ENCODE results near the gene ADTRP.

DNA sequence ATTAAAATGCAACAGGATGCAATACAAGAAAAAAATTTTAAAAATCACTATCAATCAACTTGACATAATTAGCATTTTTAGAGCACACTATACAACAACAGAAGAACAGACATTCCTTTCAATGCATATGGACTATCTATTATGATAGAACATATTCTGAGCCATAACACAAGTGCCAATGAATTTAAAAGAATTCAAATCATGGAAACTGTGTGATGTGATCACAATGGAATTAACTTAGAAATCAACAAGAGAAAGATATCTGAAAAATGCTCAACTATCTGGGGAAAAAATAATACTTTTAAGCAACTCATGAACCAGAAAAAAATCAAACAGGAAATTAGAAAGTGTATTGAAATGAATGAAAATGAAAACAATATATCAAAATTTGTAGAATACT is 106.3 kb downstream of the ADTRP start:
- TF ChIP-seq POLR2A (IDR thresholded peaks at IDR 0.05), result no peak
- TF ChIP-seq, protein P1, sequence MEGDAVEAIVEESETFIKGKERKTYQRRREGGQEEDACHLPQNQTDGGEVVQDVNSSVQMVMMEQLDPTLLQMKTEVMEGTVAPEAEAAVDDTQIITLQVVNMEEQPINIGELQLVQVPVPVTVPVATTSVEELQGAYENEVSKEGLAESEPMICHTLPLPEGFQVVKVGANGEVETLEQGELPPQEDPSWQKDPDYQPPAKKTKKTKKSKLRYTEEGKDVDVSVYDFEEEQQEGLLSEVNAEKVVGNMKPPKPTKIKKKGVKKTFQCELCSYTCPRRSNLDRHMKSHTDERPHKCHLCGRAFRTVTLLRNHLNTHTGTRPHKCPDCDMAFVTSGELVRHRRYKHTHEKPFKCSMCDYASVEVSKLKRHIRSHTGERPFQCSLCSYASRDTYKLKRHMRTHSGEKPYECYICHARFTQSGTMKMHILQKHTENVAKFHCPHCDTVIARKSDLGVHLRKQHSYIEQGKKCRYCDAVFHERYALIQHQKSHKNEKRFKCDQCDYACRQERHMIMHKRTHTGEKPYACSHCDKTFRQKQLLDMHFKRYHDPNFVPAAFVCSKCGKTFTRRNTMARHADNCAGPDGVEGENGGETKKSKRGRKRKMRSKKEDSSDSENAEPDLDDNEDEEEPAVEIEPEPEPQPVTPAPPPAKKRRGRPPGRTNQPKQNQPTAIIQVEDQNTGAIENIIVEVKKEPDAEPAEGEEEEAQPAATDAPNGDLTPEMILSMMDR (IDR thresholded peaks at IDR 0.05), result no peak
